Heart right ventricle (tissue), 16 donors: ENCODE data around the gene KCNT2. TPM values are rescaled to one million over a fixed set of nuclear protein-coding genes. Genes with fewer than 3 reads are reported as not detected.

Source experiments
- ATAC-seq, 8 donors: fragments of 200-7000 bp; cut with Tn5 transposase; one replicate each; pipeline ENCODE4 v1.9.1; 2020; ENCODE audit warnings: mild to moderate bottlenecking in 8 of 8, moderate library complexity in 8 of 8, moderate number of reproducible peaks in 1 of 8
- DNase-seq, 2 donors: peaks; one replicate each; pipeline ENCODE4 v3.0.0-alpha.2; 2020
- H3K27ac ChIP-seq, 10 donors: fragments of 200-600 bp; sonication (generic) in 2 of 10; one replicate each; pipeline versions ENCODE4 v1.5.0 to v1.8.0; 2020 to 2022; ENCODE audit warnings: mild to moderate bottlenecking in 3 of 10
- H3K27me3 ChIP-seq, 7 donors: fragments of 200-600 bp; one replicate each; pipeline ENCODE4 v1.8.0; 2021 to 2022; ENCODE audit warnings: mild to moderate bottlenecking in 2 of 7
- H3K36me3 ChIP-seq, 9 donors: fragments of 200-600 bp; sonication (generic) in 1 of 9; one replicate each; pipeline versions ENCODE4 v1.5.0 to v1.8.0; 2020 to 2022; ENCODE audit warnings: mild to moderate bottlenecking in 2 of 9
- H3K4me1 ChIP-seq, 9 donors: fragments of 200-600 bp; sonication (generic) in 1 of 9; one replicate each; pipeline versions ENCODE4 v1.5.0 to v1.8.0; 2020 to 2022; ENCODE audit warnings: mild to moderate bottlenecking in 4 of 9
- H3K4me3 ChIP-seq, 10 donors: fragments of 200-600 bp; sonication (generic) in 2 of 10; one replicate each; pipeline versions ENCODE4 v1.5.0 to v1.8.0; 2020 to 2022; ENCODE audit warnings: mild to moderate bottlenecking in 7 of 10, moderate library complexity in 2 of 10
- H3K9me3 ChIP-seq, 11 donors: fragments of 200-600 bp in 10 of 11; sonication (generic) in 2 of 11; one replicate each; pipeline versions ENCODE4 v1.5.0 to v1.8.0; 2013 to 2022; ENCODE audit warnings: mild to moderate bottlenecking in 2 of 11, control low read depth in 1 of 11, moderate library complexity in 1 of 11
- CTCF ChIP-seq, 9 donors: fragments of 200-600 bp; sonication (generic) in 2 of 9; IDR thresholded peaks; one replicate each; pipeline versions ENCODE4 v1.5.0 to v1.8.0; 2021 to 2022; ENCODE audit warnings: antibody characterized with exemption in 9 of 9, mild to moderate bottlenecking in 5 of 9, moderate library complexity in 1 of 9
- WGBS, 2 donors: extraction: QIAGEN DNeasy Blood & Tissue Kit; methylation state at CpG; one replicate each; pipeline ENCODE4 v1.1.7; 2013; ENCODE audit warnings: inconsistent platforms in 1 of 2; 5-methylcytosine and 5-hydroxymethylcytosine counted together
- intact Hi-C, 10 donors: fragments of 100-400 bp; cut with DNase I; formaldehyde crosslinking; loops; one replicate each; pipeline versions ENCODE4 v1.11.1 to v1.14.2; 2022
- polyA plus RNA-seq, 2 donors: library from polyadenylated mRNA; stranded (reverse); fragments of 200-250 nt; gene quantifications; one replicate each; pipeline ENCODE4 v1.2.3, GENCODE V29; 2013
- total RNA-seq, 10 donors: library from RNA; stranded (reverse); fragmentation: NEBNext Ultra II Directional in 3 of 10; extraction: Animal tissue kit (Norgen Biotek cat#: 25700) in 3 of 10; gene quantifications; one replicate each; pipeline versions ENCODE4 v1.2.1 to v1.2.4, GENCODE V29; 2021 to 2023
- donor health status: Arrhythmogenic right ventricular cardiomyopathy.
- donor health status: ischemic (EF 13 %, LVEDD 7.1; RV severe dilation, severe dysfunction).
- donor health status: healthy with polysubstance abuse.
- donor health status: DM: no; HTN: yes; CAD: no.
- donor health status: DM: no; HTN: no; CAD: no.
- donor health status: ischemic (EF 25% LVEDD 6.9; RV normal size, moderate dysfunction).
- donor health status: ischemic (EF 25% LVEDD 5.7; RV mildly dilated, moderate dysfunction).
- donor health status: healthy.
- donor health status: DM: yes; HTN: yes; CAD: no.
- donor health status: Ischemic cardiomyopathy.
- donor health status: ischemic (EF 35%, LVEDD 5.7; RV mildly dilated, moderate dysfunction).
- donor health status: nonischemic (EF 11% LVEDD 7.7; RV severe dilation, severe dysfunction).
- donor health status: DM: yes; HTN: yes; CAD: no.
- donor health status: PGD.
- donor health status: ischemic (EF 29% LVEDD 5.4; RV normal size, mild dysfunction).
- donor health status: nonischemic (EF 23%, LVEDD 6.1; RV moderate dilation, normal function).

Gene KCNT2
- total and polyA plus RNA-seq, 12 donors, result 0.26 to 1.1 (median 0.68) TPM

- WGBS, 2 donors, result 90 to 92% methylated on average over 3 of the region's 3 CpGs
- intact Hi-C loops, result no loop called here
- ATAC-seq, result no peak
Observed at GRCh38 chr1:196387766-196388165, 220.5 kb downstream of the KCNT2 start.

GRCh38 chr1:196385109-196385508 is 223.1 kb downstream of the KCNT2 start:
- no peak overlapping the region for H3K27ac ChIP-seq
- WGBS, 2 donors, result 88% methylated on average over 4 of the region's 4 CpGs
- H3K36me3 ChIP-seq, result no peaks in the 10 kb centered on the region
- ATAC-seq (peak in 4 of 8 donors; percentile 52 to 71 (median 58)), DNase-seq (no peak)
- no peaks in the 10 kb centered on the region for H3K4me1 ChIP-seq
- no peak for TF ChIP-seq CTCF (IDR thresholded peaks at IDR 0.05)
- H3K9me3 ChIP-seq, result no peaks in the 10 kb centered on the region
- intact Hi-C loops, result no loop called here
- H3K4me3 ChIP-seq, result no peak overlapping the region
- no peaks in the 10 kb centered on the region for H3K27me3 ChIP-seq

More at GRCh38 chr1:196387766-196388165, 220.5 kb downstream of the KCNT2 start:
- Histone ChIP-seq H3K27ac (no peak overlapping the region), H3K9me3 (no peaks in the 10 kb centered on the region), H3K36me3 (no peaks in the 10 kb centered on the region), H3K4me3 (no peak overlapping the region), H3K27me3 (no peaks in the 10 kb centered on the region), H3K4me1 (no peaks in the 10 kb centered on the region)
- no peak for TF ChIP-seq CTCF (IDR thresholded peaks at IDR 0.05)
- DNase-seq, result no peak

- Histone ChIP-seq H3K36me3 (no peaks in the 10 kb centered on the region), H3K27ac (no peak overlapping the region), H3K9me3 (no peaks in the 10 kb centered on the region), H3K4me3 (no peak overlapping the region), H3K4me1 (no peaks in the 10 kb centered on the region), H3K27me3 (no peaks in the 10 kb centered on the region)
- ATAC-seq (no peak), DNase-seq (no peak)
- intact Hi-C loops, result no loop called here
- no peak for TF ChIP-seq CTCF (IDR thresholded peaks at IDR 0.05)
- WGBS, 2 donors, result 80 to 82% methylated on average over 6 of the region's 6 CpGs
Observed at GRCh38 chr1:196382383-196382782, 225.9 kb downstream of the KCNT2 start.

GRCh38 chr1:196381544-196381943 is 226.7 kb downstream of the KCNT2 start:
- WGBS, 2 donors, result 95 to 96% methylated on average over 4 of the region's 4 CpGs
- no peak for TF ChIP-seq CTCF (IDR thresholded peaks at IDR 0.05)
- no peaks in the 10 kb centered on the region for H3K4me1 ChIP-seq
- no peak overlapping the region for H3K27ac ChIP-seq
- H3K36me3 ChIP-seq, result no peaks in the 10 kb centered on the region
- ATAC-seq (no peak), DNase-seq (no peak)
- H3K27me3 ChIP-seq, result no peaks in the 10 kb centered on the region
- H3K9me3 ChIP-seq, result no peaks in the 10 kb centered on the region
- intact Hi-C loops, result no loop called here
- no peak overlapping the region for H3K4me3 ChIP-seq
